ENCODE results near the gene ARL8B. TPM values are rescaled to one million over a fixed set of nuclear protein-coding genes. Genes with fewer than 3 reads are reported as not detected.

Gene ARL8B
- polyA plus RNA-seq, 3 donors, result 67.5 to 79.6 (median 73.4) TPM

- no peak for DNase-seq (ENCODE audit: extremely low read depth in 1 of 11, low read depth in 9 of 11, low spot score in 4 of 11)
These were observed 97.1 kb downstream of the ARL8B start for GRCh38 chr3:5219216-5219615.

- DNase-seq (ENCODE audit: extremely low read depth in 1 of 11, low read depth in 9 of 11, low spot score in 4 of 11), result no peak
These were observed 98.1 kb downstream of the ARL8B start for GRCh38 chr3:5220193-5220592.

- no peak for DNase-seq (ENCODE audit: extremely low read depth in 1 of 11, low read depth in 9 of 11, low spot score in 4 of 11)
These were observed 98.8 kb downstream of the ARL8B start for GRCh38 chr3:5220667-5221431.

DNA sequence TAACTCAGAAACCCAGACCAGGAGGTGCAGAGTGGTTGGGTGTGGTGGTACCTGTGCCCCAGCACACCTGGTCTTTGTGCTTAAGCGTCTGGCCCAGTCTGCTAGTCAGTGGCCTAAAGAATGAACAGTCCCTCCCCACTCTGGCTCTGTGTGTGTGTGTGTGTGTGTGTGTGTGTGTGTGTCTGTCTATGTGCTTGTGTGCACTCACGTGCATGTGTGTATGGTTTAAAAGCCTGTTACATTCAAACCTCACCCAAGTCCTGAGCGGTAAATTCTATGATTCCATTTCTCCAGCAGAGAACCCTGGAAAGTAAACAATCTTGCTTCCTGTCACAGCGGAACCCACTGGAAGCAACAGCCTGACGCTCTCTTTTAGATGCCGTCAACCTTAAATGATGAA is 99.6 kb downstream of the ARL8B start:
- no peak for DNase-seq (ENCODE audit: extremely low read depth in 1 of 11, low read depth in 9 of 11, low spot score in 4 of 11)

DNA sequence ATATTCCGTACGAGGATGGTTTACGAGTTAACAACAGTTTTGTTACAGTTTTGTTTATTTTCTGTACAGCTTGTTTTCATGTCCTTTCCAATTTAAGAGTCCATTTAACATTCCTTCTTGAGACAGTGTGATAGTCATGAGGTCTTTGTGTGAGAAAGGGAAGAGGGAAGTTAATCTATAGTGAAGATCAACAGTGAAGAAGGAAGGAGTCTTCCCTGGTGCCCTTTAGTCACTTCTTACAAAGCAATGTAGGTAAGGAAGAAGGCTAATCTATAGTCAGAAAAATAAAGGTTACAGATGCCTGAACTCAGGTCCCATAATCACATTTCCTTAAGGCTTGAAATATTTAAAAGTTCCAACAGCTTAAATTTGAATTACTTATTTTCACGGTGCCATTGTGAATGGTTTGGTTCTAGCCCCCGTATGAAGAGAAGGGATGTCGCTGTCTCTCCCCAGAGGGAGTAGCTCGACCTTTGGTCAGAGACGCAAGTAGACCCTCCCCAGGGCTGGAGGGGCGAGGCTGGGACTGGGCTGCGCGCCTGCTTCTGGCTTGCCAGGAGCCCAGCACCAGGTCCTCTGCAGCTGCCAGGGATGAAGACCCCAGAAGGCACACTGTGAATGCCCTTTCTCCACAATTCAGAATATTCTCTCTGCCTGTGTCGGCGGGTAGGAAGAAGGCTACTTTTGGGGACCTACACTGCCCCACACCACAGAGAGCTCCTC is 100.4 kb downstream of the ARL8B start:
- no peak for DNase-seq (ENCODE audit: extremely low read depth in 1 of 11, low read depth in 9 of 11, low spot score in 4 of 11)

DNA sequence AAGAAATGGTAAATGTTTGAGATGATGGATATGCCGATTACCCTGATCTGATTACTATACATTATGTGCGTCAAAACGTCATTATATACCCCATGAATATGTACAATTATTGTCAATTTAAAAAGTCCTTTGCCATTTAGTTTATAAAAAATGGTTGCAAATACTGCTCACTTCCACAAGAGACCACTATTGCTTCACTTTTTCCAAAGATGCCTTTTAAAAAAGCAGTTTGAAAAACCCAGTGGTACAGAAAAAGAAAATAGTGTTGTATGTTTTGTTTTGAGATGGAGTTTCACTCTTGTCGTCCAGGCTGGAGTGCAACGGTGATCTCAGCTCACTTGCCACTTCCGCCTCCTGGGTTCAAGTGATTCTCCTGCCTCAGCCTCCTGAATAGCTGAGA is 104.7 kb downstream of the ARL8B start:
- peak in 2 of 11 donors; percentile 16 to 29 for DNase-seq (ENCODE audit: extremely low read depth in 1 of 11, low read depth in 9 of 11, low spot score in 4 of 11)

DNA sequence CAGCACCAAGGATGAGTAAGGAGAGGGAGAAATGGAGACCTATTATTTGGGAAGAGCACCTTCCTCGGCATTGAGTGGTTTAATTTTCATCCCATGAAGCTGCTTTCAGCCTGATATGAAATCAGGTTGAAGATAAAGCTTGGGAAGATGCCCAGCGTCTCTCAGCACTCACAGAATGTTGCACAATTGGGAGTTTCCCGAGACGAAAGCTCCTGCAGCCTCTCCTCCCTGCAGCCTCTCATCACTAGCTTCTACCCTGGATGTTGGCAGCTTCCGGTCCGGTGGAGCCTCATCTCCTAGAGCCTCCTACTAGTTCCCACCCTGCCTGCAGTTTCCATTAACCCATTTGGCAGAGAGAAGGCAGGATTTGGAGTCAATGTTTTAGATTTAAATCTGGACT is 105.7 kb downstream of the ARL8B start:
- no peak for DNase-seq (ENCODE audit: extremely low read depth in 1 of 11, low read depth in 9 of 11, low spot score in 4 of 11)

GRCh38 chr3:5229414-5229813 is 107.3 kb downstream of the ARL8B start:
- no peak for DNase-seq (ENCODE audit: extremely low read depth in 1 of 11, low read depth in 9 of 11, low spot score in 4 of 11)

Other genes starting within 250 kb of the ARL8B start
- 10 to 100 TPM; 22.7 to 45.8 (median 25.8) TPM for gene BHLHE40, start 142.9 kb upstream of the ARL8B start, polyA plus RNA-seq (ENCODE audit: insufficient read length in 3 of 3)
- gene EDEM1, start 65.4 kb downstream of the ARL8B start, polyA plus RNA-seq (ENCODE audit: insufficient read length in 3 of 3), result 10 to 100 TPM; 17.1 to 24.1 (median 20.7) TPM